ENCODE measurements around the gene DDAH1.

GRCh38 chr1:85375493-85375892 is 89.5 kb downstream of the DDAH1 start:
- no peak for TF ChIP-seq POLR2AphosphoS5 (IDR thresholded peaks at IDR 0.05; ENCODE audit: low read depth, low read length)
- no peak for TF ChIP-seq TAF1 (IDR thresholded peaks at IDR 0.05; ENCODE audit: borderline replicate concordance, low read depth, low read length)
